MM.1S (cell line): ENCODE results near the gene CFAP99.

ENCODE experiments used
- DNase-seq: peaks from one replicate; pipeline ENCODE4 v3.0.0-alpha.2; 2015
- H2AFZ ChIP-seq: fragments of 300-600 bp; sonication (generic); 2 replicates; pipeline ENCODE4 v1.6.0; 2016; ENCODE audit warnings: antibody characterized with exemption, low read length
- H3F3A ChIP-seq: fragments of 300-600 bp; sonication (generic); 2 replicates; pipeline ENCODE4 v1.6.1; 2016; ENCODE audit warnings: mild to moderate bottlenecking, antibody characterized with exemption, low read length, moderate library complexity, mixed read lengths; ENCODE audit not compliant: insufficient read depth
- H3K27ac ChIP-seq: fragments of 300-600 bp; sonication (generic); 2 replicates; pipeline ENCODE4 v1.5.1; 2016; ENCODE audit warnings: mild to moderate bottlenecking, low read length
- H3K27me3 ChIP-seq: fragments of 300-600 bp; sonication (generic); replicated peaks from 2 replicates; pipeline ENCODE4 v1.6.0; 2016; ENCODE audit warnings: low read length; ENCODE audit not compliant: insufficient read depth
- H3K36me3 ChIP-seq: fragments of 300-600 bp; sonication (generic); replicated peaks from 2 replicates; pipeline ENCODE4 v1.6.1; 2016; ENCODE audit warnings: mild to moderate bottlenecking, low read length, mixed read lengths; ENCODE audit not compliant: insufficient read depth
- H3K4me1 ChIP-seq: fragments of 300-600 bp; sonication (generic); 2 replicates; pipeline ENCODE4 v1.6.1; 2016; ENCODE audit warnings: low read length, mixed read lengths
- H3K4me2 ChIP-seq: fragments of 300-600 bp; sonication (generic); 2 replicates; pipeline ENCODE4 v1.6.0; 2016; ENCODE audit warnings: low read depth, low read length
- H3K4me3 ChIP-seq: fragments of 300-600 bp; sonication (generic); 2 replicates; pipeline ENCODE4 v1.5.1; 2016; ENCODE audit warnings: low read length, mixed read lengths
- H3K79me2 ChIP-seq: fragments of 300-600 bp; sonication (generic); 2 replicates; pipeline ENCODE4 v1.6.1; 2016; ENCODE audit warnings: mixed run types, low read length, mixed read lengths
- H3K9ac ChIP-seq: fragments of 300-600 bp; sonication (generic); 2 replicates; pipeline ENCODE4 v1.6.1; 2016; ENCODE audit warnings: low read length, mixed read lengths
- H3K9me2 ChIP-seq: fragments of 300-600 bp; sonication (generic); replicated peaks from 2 replicates; pipeline ENCODE4 v1.6.1; 2016; ENCODE audit warnings: mild to moderate bottlenecking, low read length, mixed read lengths; ENCODE audit not compliant: insufficient read depth
- H3K9me3 ChIP-seq: fragments of 300-600 bp; sonication (generic); replicated peaks from 2 replicates; pipeline ENCODE4 v1.6.1; 2016; ENCODE audit warnings: mild to moderate bottlenecking, low read length, mixed read lengths; ENCODE audit not compliant: insufficient read depth
- H4K20me1 ChIP-seq: fragments of 300-600 bp; sonication (generic); 2 replicates; pipeline ENCODE4 v1.6.1; 2016; ENCODE audit warnings: mild to moderate bottlenecking, low read length, moderate library complexity, mixed read lengths; ENCODE audit not compliant: insufficient read depth
- CTCF ChIP-seq: fragments of 300-600 bp; sonication (generic); IDR thresholded peaks from 2 replicates; pipeline ENCODE4 v1.5.1; 2016; ENCODE audit warnings: antibody characterized with exemption, low read length, mixed read lengths
- EZH2 ChIP-seq: fragments of 300-600 bp; sonication (generic); optimal IDR thresholded peaks from 2 replicates; pipeline ENCODE3; 2017; ENCODE audit warnings: low read depth, mild to moderate bottlenecking, antibody characterized with exemption, low read length, mixed read lengths
- EZH2phosphoT487 ChIP-seq: fragments of 300-600 bp; sonication (generic); IDR thresholded peaks from 2 replicates; pipeline ENCODE4 v1.6.1; 2018; ENCODE audit warnings: antibody characterized with exemption, low read length

The CFAP99 gene

GRCh38 chr4:2503809-2504208, 85.1 kb downstream of the CFAP99 start:
- Histone ChIP-seq H3K4me1 (no peaks in the 10 kb centered on the region), H3K9me2 (no peaks in the 10 kb centered on the region), H3K4me2 (no peak overlapping the region), H2AFZ (no peak overlapping the region), H3K9ac (no peak overlapping the region), H3F3A (peaks cover 3% of the 10 kb centered on the region; the same call in 1 of the 2 replicates), H3K4me3 (no peak overlapping the region), H3K79me2 (peaks cover 86% of the 10 kb centered on the region), H4K20me1 (peaks cover 13% of the 10 kb centered on the region; the same call in 1 of the 2 replicates), H3K27me3 (no peaks in the 10 kb centered on the region), H3K9me3 (no peaks in the 10 kb centered on the region), H3K36me3 (peaks cover 22% of the 10 kb centered on the region), H3K27ac (no peak overlapping the region)
- TF ChIP-seq CTCF (no peak), EZH2 (no peak), EZH2phosphoT487 (no peak)
- no peak for DNase-seq

- Histone ChIP-seq H3K27me3 (no peaks in the 10 kb centered on the region), H2AFZ (no peak overlapping the region), H3K4me2 (no peak overlapping the region), H3F3A (peaks cover 3% of the 10 kb centered on the region; the same call in 1 of the 2 replicates), H3K79me2 (peaks cover 72% of the 10 kb centered on the region), H3K9ac (no peak overlapping the region), H4K20me1 (peaks cover 26% of the 10 kb centered on the region; the same call in 1 of the 2 replicates), H3K4me1 (no peaks in the 10 kb centered on the region), H3K4me3 (no peak overlapping the region), H3K9me3 (no peaks in the 10 kb centered on the region), H3K9me2 (no peaks in the 10 kb centered on the region), H3K36me3 (peaks cover 8% of the 10 kb centered on the region; the same call in 1 of the 2 replicates), H3K27ac (no peak overlapping the region)
- TF ChIP-seq EZH2phosphoT487, result no peak
- no peak for TF ChIP-seq CTCF
- TF ChIP-seq EZH2, result no peak
- DNase-seq, result no peak
Measured at GRCh38 chr4:2507259-2507658, 88.5 kb downstream of the CFAP99 start.

GRCh38 chr4:2507855-2508254, 89.1 kb downstream of the CFAP99 start:
- Histone ChIP-seq H3K9me3 (no peaks in the 10 kb centered on the region), H3F3A (peaks cover 3% of the 10 kb centered on the region; the same call in 1 of the 2 replicates), H4K20me1 (peaks cover 26% of the 10 kb centered on the region; the same call in 1 of the 2 replicates), H2AFZ (no peak overlapping the region), H3K36me3 (peaks cover 8% of the 10 kb centered on the region; the same call in 1 of the 2 replicates), H3K27ac (no peak overlapping the region), H3K9ac (no peak overlapping the region), H3K9me2 (no peaks in the 10 kb centered on the region), H3K4me3 (no peak overlapping the region), H3K79me2 (peaks cover 70% of the 10 kb centered on the region), H3K4me2 (no peak overlapping the region), H3K4me1 (no peaks in the 10 kb centered on the region), H3K27me3 (no peaks in the 10 kb centered on the region)
- no peak for TF ChIP-seq CTCF
- no peak for TF ChIP-seq EZH2
- no peak for TF ChIP-seq EZH2phosphoT487
- DNase-seq, result no peak
